Breast epithelium (tissue), 4 donors: ENCODE measurements around the gene SUPT6H. TPM values are rescaled to one million over a fixed set of nuclear protein-coding genes. Genes with fewer than 3 reads are reported as not detected.

Source experiments
- DNase-seq, 2 donors: peaks; one replicate each; pipeline ENCODE4 v3.0.0-alpha.2; 2019; ENCODE audit warnings: low spot score in 2 of 2
- H3K27ac ChIP-seq, 2 donors: fragments of 200-600 bp; sonication (generic) in 1 of 2; one replicate each; pipeline ENCODE4 v1.5.1; 2016 to 2019; ENCODE audit warnings: mild to moderate bottlenecking in 1 of 2
- H3K27me3 ChIP-seq, 2 donors: fragments of 200-600 bp; sonication (generic) in 1 of 2; one replicate each; pipeline versions ENCODE4 v1.5.1 to v1.6.0; 2017 to 2019; ENCODE audit warnings: control low read depth in 1 of 2, mild to moderate bottlenecking in 1 of 2
- H3K36me3 ChIP-seq: fragments of 200-600 bp; one replicate; pipeline ENCODE4 v1.5.1; 2019
- H3K4me1 ChIP-seq, 2 donors: fragments of 200-600 bp; sonication (generic); one replicate each; pipeline ENCODE4 v1.5.1; 2016 to 2019; ENCODE audit warnings: control low read depth in 1 of 2
- H3K4me3 ChIP-seq, 3 donors: fragments of 200-600 bp; sonication (generic); 1 replicate in 2 of 3; 2 replicates in 1 of 3; pipeline ENCODE4 v1.5.1; 2016 to 2019; ENCODE audit warnings: mild to moderate bottlenecking in 3 of 3, moderate library complexity in 2 of 3
- H3K9me3 ChIP-seq, 2 donors: fragments of 200-600 bp; sonication (generic) in 1 of 2; one replicate each; pipeline ENCODE4 v1.5.1; 2016 to 2019; ENCODE audit warnings: control low read depth in 1 of 2
- CTCF ChIP-seq, 3 donors: fragments of 450-650 bp; IDR thresholded peaks; one replicate each; pipeline ENCODE4 v1.5.1; 2016 to 2017; ENCODE audit warnings: antibody characterized with exemption in 3 of 3, mild to moderate bottlenecking in 3 of 3, moderate library complexity in 3 of 3
- POLR2A ChIP-seq: fragments of 450-650 bp; IDR thresholded peaks from one replicate; pipeline ENCODE4 v1.6.1; 2016; ENCODE audit warnings: antibody characterized with exemption, mild to moderate bottlenecking, moderate library complexity
- POLR2AphosphoS5 ChIP-seq, 3 donors: sonication (generic); formaldehyde crosslinking; IDR thresholded peaks; one replicate each; pipeline ENCODE4 v1.6.1; 2017; ENCODE audit warnings: antibody characterized with exemption in 3 of 3
- intact Hi-C: fragments of 100-400 bp; cut with DNase I; formaldehyde crosslinking; loops from one replicate; pipeline ENCODE4 v1.15.1; 2023; ENCODE audit warnings: low total_unique reads
- total RNA-seq, 3 donors: library from RNA; depleted of rRNA; stranded (reverse); fragments of >200 nt; gene quantifications; one replicate each; pipeline ENCODE4 v1.1.0, GENCODE V29; 2016

The SUPT6H gene
- total RNA-seq, 3 donors from 2014 or later = 62.6 to 69.9 (median 66.7) TPM

- intact Hi-C loops = no loop called here
- no peaks in the 10 kb centered on the region for H3K4me1 ChIP-seq
- no peak for TF ChIP-seq POLR2A
- TF ChIP-seq POLR2AphosphoS5 (IDR thresholded peaks at IDR 0.05) = no peak
- no peak for TF ChIP-seq CTCF (IDR thresholded peaks at IDR 0.05)
- no peaks in the 10 kb centered on the region for H3K9me3 ChIP-seq
- no peaks in the 10 kb centered on the region for H3K27me3 ChIP-seq
- no peaks in the 10 kb centered on the region for H3K36me3 ChIP-seq
- no peak for DNase-seq
- no peak overlapping the region for H3K27ac ChIP-seq
- no peak overlapping the region for H3K4me3 ChIP-seq
These were observed 76.8 kb downstream of the SUPT6H start for GRCh38 chr17:28738680-28739384.

GRCh38 chr17:28740406-28741357, 78.7 kb downstream of the SUPT6H start:
- no peak overlapping the region for H3K4me3 ChIP-seq
- no peaks in the 10 kb centered on the region for H3K36me3 ChIP-seq
- TF ChIP-seq CTCF (IDR thresholded peaks at IDR 0.05) (no peak), POLR2A (no peak), POLR2AphosphoS5 (IDR thresholded peaks at IDR 0.05) (no peak)
- H3K9me3 ChIP-seq = no peaks in the 10 kb centered on the region
- intact Hi-C loops = loop anchor here (10.0 kb wide), 1 partner anchor 164 kb away; the partner anchor contains the start of gene DHRS13
- peak overlapping the region in 1 of 2 donors; percentile 100 for H3K27ac ChIP-seq
- DNase-seq = no peak
- no peaks in the 10 kb centered on the region for H3K27me3 ChIP-seq
- H3K4me1 ChIP-seq = no peaks in the 10 kb centered on the region

GRCh38 chr17:28741358-28742349, 79.6 kb downstream of the SUPT6H start:
- no peak overlapping the region for H3K4me3 ChIP-seq
- H3K27ac ChIP-seq = peak overlapping the region; percentile 99 to 100
- H3K9me3 ChIP-seq = no peaks in the 10 kb centered on the region
- H3K27me3 ChIP-seq = no peaks in the 10 kb centered on the region
- H3K36me3 ChIP-seq = no peaks in the 10 kb centered on the region
- no peak for TF ChIP-seq POLR2AphosphoS5 (IDR thresholded peaks at IDR 0.05)
- TF ChIP-seq POLR2A = no peak
- TF ChIP-seq CTCF (IDR thresholded peaks at IDR 0.05) = no peak
- intact Hi-C loops = loop anchor here (10.0 kb wide), 1 partner anchor 163 kb away; the partner anchor contains the start of gene DHRS13
- DNase-seq = no peak
- peaks cover 0 to 5% of the 10 kb centered on the region in 2 donors for H3K4me1 ChIP-seq

GRCh38 chr17:28743243-28744103, 81.5 kb downstream of the SUPT6H start, which contains the start of gene TRAF4:
Gene TRAF4 (plus strand): TSS chr17:28744011. CDS start chr17:28744113, 102 bp downstream.
- H3K4me1 ChIP-seq = peaks cover 10 to 12% of the 10 kb centered on the region in 2 donors
- H3K27ac ChIP-seq = peak within 1 kb of the TSS; percentile 99 to 100
- peak within 1 kb of the TSS; percentile 55 to 99 (median 90) for H3K4me3 ChIP-seq
- H3K36me3 ChIP-seq = no peaks in the 10 kb centered on the region
- peak; percentile 77 to 81 for DNase-seq
- TF ChIP-seq CTCF (IDR thresholded peaks at IDR 0.05) (peak in 2 of 3 donors; percentile 25 to 41), POLR2A (peak; percentile 44), POLR2AphosphoS5 (IDR thresholded peaks at IDR 0.05) (peak in 1 of 3 donors; percentile 64)
- intact Hi-C loops = loop anchor here (10.0 kb wide), 1 partner anchor 161 kb away; the partner anchor contains the start of gene DHRS13
- H3K9me3 ChIP-seq = no peaks in the 10 kb centered on the region
- H3K27me3 ChIP-seq = no peaks in the 10 kb centered on the region
